GM12878 (cell line): ENCODE results near the gene UBR7. TPM values are rescaled to one million over a fixed set of nuclear protein-coding genes. Genes with fewer than 3 reads are reported as not detected.

Experiments
- BCL3 ChIP-seq: IDR thresholded peaks from 2 replicates; pipeline ENCODE4 v1.6.1; 2011; ENCODE audit warnings: borderline replicate concordance, low read depth, mild to moderate bottlenecking, moderate library complexity, low read length; ENCODE audit not compliant: insufficient read depth, poor library complexity, severe bottlenecking
- EP300 ChIP-seq, 2 experiments: fragments of 150-350 bp in 1 of 2; IDR thresholded peaks; 2 replicates each; pipeline ENCODE4 v1.6.1; 2011 to 2012; ENCODE audit warnings: low read depth in 2 of 2, low read length in 2 of 2, borderline replicate concordance in 1 of 2, improper control_type of control experiment in 1 of 2, inconsistent platforms in 1 of 2; ENCODE audit not compliant: control insufficient read depth in 1 of 2
- MEF2A ChIP-seq: IDR thresholded peaks from 2 replicates; pipeline ENCODE4 v1.6.1; 2011; ENCODE audit warnings: low read depth, mild to moderate bottlenecking, low read length, moderate library complexity; ENCODE audit not compliant: insufficient read depth
- NFYB ChIP-seq: IDR thresholded peaks from 2 replicates; pipeline ENCODE4 v1.6.1; 2011; ENCODE audit warnings: low read depth, mild to moderate bottlenecking, low read length, improper control_type of control experiment, moderate library complexity; ENCODE audit not compliant: insufficient read depth
- NR2C2 ChIP-seq: IDR thresholded peaks from 2 replicates; pipeline ENCODE4 v1.6.1; 2011; ENCODE audit warnings: borderline replicate concordance, low read depth; ENCODE audit not compliant: control insufficient read depth, insufficient read length
- SMAD1 ChIP-seq: fragments of 450-650 bp; IDR thresholded peaks from 2 replicates; pipeline ENCODE4 v1.6.1; 2018; ENCODE audit warnings: mild to moderate bottlenecking, low read depth; ENCODE audit not compliant: partially characterized antibody
- STAT3 ChIP-seq: IDR thresholded peaks from 2 replicates; pipeline ENCODE4 v1.6.1; 2011; ENCODE audit warnings: low read depth, low read length, improper control_type of control experiment
- TCF7 ChIP-seq: IDR thresholded peaks from 2 replicates; pipeline ENCODE4 v1.6.1; 2014; ENCODE audit warnings: antibody characterized with exemption, borderline replicate concordance
- YBX1 ChIP-seq: fragments of 450-650 bp; IDR thresholded peaks from 2 replicates; pipeline ENCODE4 v1.6.1; 2016; ENCODE audit warnings: antibody characterized with exemption
- polyA plus RNA-seq, 11 experiments: library from polyadenylated mRNA; depleted of rRNA in 4 of 11; unstranded in 6 of 11; stranded (reverse) in 5 of 11; fragments of >200 nt; fragmentation: Nextera tagmentation in 4 of 11; fragmentation: Illumina TruSeq in 1 of 11; extraction: Ambion mirVana in 4 of 11; extraction: Trizol in 1 of 11; gene quantifications; 1 replicate in 1 of 11; 2 replicates in 10 of 11; pipeline versions ENCODE4 v1.2.1 to v1.2.3, GENCODE V29; 2011 to 2016; ENCODE audit warnings: inconsistent platforms in 2 of 11, missing spikeins in 2 of 11, low read depth in 1 of 11
- total RNA-seq, 4 experiments: library from RNA; depleted of rRNA in 3 of 4; stranded (reverse); fragments of >200 nt in 3 of 4; fragmentation: Illumina TruSeq in 1 of 4; extraction: Trizol in 1 of 4; gene quantifications; 2 replicates each; pipeline versions ENCODE4 v1.2.1 to v1.2.3, GENCODE V29; 2013 to 2021
- TF ChIP-seq, protein P1 (sequence below): fragments of 450-650 bp; IDR thresholded peaks from 2 replicates; pipeline ENCODE4 v1.6.1; 2018; ENCODE audit warnings: borderline replicate concordance, mild to moderate bottlenecking; ENCODE audit not compliant: partially characterized antibody

The UBR7 gene
- total and polyA plus RNA-seq, 10 of the 15 experiments (the other 5 are each of a cell fraction or from before 2014, with no cell fraction given), result 14.3 to 85.6 (median 49.9) TPM

DNA sequence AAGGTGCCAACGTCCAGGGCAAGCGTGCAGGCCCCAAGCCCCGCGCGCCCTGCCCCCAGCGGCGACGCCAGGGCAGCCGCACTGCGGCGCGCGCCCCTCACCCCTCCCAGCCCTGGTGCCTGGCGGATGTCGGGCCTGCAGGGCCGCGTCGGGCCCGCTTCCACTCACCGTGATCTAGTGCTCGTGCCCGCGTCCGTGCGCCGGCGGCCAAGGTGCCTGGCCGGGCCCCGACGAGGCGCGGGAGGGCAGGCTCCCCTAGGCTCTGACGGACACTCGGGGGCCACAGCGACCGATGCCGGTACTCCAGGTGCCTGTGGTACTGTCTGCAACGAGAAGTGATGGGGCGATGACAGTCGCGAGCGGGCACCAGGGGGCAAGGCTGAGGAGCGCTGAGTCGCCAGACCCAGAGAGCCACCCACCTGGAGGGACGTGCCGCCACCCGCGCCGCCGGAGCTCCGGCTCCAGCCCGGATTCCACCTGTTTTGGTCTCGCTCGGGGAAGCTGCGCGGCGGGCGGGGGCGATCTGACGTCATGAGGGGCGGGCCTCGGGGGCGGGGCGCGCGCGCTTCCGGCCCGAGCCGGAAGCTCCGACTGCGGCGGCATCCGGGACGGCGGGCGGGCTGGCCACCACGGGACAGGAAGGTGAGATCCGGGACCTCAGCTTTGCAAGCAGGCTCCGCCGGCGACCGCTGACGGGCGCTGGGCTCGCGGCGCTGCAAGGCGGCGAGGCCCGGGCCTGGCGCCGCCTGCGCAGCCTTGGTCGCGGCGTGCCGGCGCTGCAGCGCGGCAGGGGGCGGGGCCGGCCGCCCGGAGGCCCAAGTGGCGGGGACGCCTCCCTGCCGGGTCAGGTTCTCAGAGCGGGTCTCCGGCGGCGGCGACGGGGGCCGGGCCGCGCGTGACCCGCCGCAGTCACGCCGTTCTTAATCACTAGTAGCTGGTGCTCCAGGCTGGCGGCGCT, 22.4 kb upstream of the UBR7 start, which contains the start of the genes LYSET and MOAP1 (continued):
- TF ChIP-seq BCL3 (no peak), TCF7 (no peak), NFYB (no peak), YBX1 (no peak), EP300 (IDR thresholded peaks at IDR 0.05; ENCODE audit: borderline replicate concordance in 1 of 2, control insufficient read depth in 1 of 2, low read depth in 2 of 2, low read length in 2 of 2) (no peak), SMAD1 (no peak), MEF2A (0 out of 2 replicates have a peak, but pooled peaks have one; percentile 11), STAT3 (no peak), NR2C2 (no peak)
- TF ChIP-seq, protein P1, sequence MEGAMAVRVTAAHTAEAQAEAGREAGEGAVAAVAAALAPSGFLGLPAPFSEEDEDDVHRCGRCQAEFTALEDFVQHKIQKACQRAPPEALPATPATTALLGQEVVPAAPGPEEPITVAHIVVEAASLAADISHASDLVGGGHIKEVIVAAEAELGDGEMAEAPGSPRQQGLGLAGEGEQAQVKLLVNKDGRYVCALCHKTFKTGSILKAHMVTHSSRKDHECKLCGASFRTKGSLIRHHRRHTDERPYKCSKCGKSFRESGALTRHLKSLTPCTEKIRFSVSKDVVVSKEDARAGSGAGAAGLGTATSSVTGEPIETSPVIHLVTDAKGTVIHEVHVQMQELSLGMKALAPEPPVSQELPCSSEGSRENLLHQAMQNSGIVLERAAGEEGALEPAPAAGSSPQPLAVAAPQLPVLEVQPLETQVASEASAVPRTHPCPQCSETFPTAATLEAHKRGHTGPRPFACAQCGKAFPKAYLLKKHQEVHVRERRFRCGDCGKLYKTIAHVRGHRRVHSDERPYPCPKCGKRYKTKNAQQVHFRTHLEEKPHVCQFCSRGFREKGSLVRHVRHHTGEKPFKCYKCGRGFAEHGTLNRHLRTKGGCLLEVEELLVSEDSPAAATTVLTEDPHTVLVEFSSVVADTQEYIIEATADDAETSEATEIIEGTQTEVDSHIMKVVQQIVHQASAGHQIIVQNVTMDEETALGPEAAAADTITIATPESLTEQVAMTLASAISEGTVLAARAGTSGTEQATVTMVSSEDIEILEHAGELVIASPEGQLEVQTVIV, result no peak
